Activated T-cell treated with anti-CD3 and anti-CD28 coated beads, Interleukin-2, amount 50 U/mL, for 4 hours (primary cell): ENCODE results near the gene ZNF385A. TPM values are rescaled to one million over a fixed set of nuclear protein-coding genes. Genes with fewer than 3 reads are reported as not detected.
"Not testable (repeated sequence)": the region's sequence is repeated elsewhere in the genome, so short reads cannot be mapped to it uniquely, and the experiment has no call there.

Experiments used
- ATAC-seq, 2 donors: fragments of 200-7000 bp; cut with Tn5 transposase; one replicate each; pipeline ENCODE4 v1.10.0; 2021
- DNase-seq: peaks from one replicate; pipeline ENCODE4 v3.0.0-alpha.2; 2020
- H3K27me3 Mint-ChIP-seq: one replicate; pipeline ENCODE4 v1.8.0; 2021; ENCODE audit warnings: low read depth, mixed read lengths
- H3K36me3 Mint-ChIP-seq: one replicate; pipeline ENCODE4 v1.8.0; 2022; ENCODE audit warnings: mixed read lengths; ENCODE audit not compliant: insufficient read depth
- H3K4me1 Mint-ChIP-seq: one replicate; pipeline ENCODE4 v1.8.0; 2021; ENCODE audit warnings: low read depth, mixed read lengths
- H3K4me3 Mint-ChIP-seq: one replicate; pipeline ENCODE4 v1.8.0; 2021; ENCODE audit warnings: mild to moderate bottlenecking, moderate library complexity, mixed read lengths
- H3K9me3 Mint-ChIP-seq: one replicate; pipeline ENCODE4 v1.8.0; 2021; ENCODE audit warnings: mixed read lengths
- total RNA-seq, 3 donors: library from RNA; stranded (reverse); gene quantifications; one replicate each; pipeline ENCODE4 v1.2.1, GENCODE V29; 2021

The ZNF385A gene
- total RNA-seq, 3 donors from 2014 or later = 0.48 to 1.1 (median 0.55) TPM

DNA sequence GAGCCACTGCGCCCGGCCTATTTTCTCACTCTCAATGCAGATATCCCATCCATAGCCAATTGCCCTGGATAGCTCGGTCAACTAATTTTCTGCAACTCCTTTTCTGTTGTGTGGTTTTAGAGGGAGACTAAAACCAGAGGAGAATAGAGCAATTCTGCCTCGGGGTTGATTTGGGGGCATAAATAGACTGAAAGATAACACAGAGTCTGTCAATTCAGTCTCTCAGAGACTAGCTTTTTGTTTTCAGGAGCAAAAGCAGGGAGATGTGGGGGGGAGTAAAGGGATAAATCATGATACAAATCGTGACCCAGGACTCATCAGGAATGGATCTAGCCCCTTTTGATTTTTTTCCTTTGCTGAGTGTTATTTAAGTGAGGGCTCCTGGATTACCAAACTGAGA lies 53.1 kb downstream of the ZNF385A start:
- no peak for DNase-seq
- no peaks in the 10 kb centered on the region for H3K27me3 Mint-ChIP-seq
- H3K4me3 Mint-ChIP-seq = no peak overlapping the region
- peaks cover 49% of the 10 kb centered on the region for H3K4me1 Mint-ChIP-seq
- peaks cover 5% of the 10 kb centered on the region for H3K36me3 Mint-ChIP-seq
- no peaks in the 10 kb centered on the region for H3K9me3 Mint-ChIP-seq
- ATAC-seq = no peak

DNA sequence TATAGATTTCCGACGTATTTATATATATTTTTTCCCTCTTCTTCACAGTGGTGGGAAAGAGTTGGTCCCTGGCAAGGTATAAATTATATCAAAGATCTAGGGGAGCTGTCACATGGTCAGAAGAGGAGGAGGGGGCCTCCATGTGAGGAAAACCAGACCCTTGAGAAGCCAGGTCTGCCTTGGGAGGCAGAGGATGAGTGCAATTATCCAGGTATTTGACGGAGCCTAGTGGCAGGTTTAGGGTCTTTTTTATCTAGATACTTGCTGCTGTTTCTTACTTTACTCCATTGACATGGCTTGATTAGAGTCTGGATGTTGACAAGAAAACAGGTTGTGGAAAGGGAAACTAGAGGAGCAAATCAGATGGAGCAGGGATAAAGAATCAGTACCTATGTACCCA lies 54.1 kb downstream of the ZNF385A start:
- no peak overlapping the region for H3K4me3 Mint-ChIP-seq
- H3K4me1 Mint-ChIP-seq = peaks cover 53% of the 10 kb centered on the region
- H3K36me3 Mint-ChIP-seq = peaks cover 5% of the 10 kb centered on the region
- no peaks in the 10 kb centered on the region for H3K27me3 Mint-ChIP-seq
- H3K9me3 Mint-ChIP-seq = no peaks in the 10 kb centered on the region
- DNase-seq (no peak), ATAC-seq (no peak)

GRCh38 chr12:54329759-54330158 lies 54.8 kb downstream of the ZNF385A start:
- no peak overlapping the region for H3K4me3 Mint-ChIP-seq
- H3K27me3 Mint-ChIP-seq = no peaks in the 10 kb centered on the region
- ATAC-seq = no peak
- H3K9me3 Mint-ChIP-seq = no peaks in the 10 kb centered on the region
- H3K4me1 Mint-ChIP-seq = peaks cover 59% of the 10 kb centered on the region
- no peak for DNase-seq
- H3K36me3 Mint-ChIP-seq = peaks cover 9% of the 10 kb centered on the region

DNA sequence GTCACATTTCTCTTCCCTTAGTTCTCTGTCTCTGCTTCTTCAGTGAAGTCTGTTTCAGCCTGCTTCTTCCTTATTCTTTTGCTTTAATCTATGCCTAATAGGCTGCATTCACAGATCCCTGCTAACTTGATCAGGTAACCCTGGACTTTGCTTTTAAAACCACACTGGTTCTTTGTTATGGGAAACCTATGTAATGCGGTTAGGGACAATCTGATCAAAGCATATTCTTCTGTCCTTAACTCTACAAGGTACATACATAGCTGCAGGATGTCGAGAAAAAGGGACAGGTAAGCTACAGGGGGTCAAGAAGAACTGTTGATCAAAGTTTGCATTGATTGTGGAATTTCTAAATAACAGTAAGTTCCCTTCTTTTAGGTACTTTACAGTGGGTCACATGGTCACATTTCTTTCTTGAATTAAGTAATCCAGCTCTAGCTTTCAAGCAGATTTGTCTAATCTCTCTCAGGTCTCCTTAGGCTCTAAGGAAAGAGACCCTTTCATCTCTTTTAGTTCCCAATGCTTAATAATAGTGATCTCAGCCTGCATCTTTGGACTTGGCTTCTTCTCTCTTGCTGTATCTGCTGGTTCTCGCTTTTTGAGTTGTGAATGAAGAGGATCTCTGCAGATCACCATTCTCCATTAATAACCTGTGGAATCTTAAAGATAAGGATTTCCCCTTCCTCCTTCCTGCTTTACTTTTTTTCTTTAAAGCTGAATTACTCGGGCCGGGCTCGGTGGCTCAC lies 55.8 kb downstream of the ZNF385A start:
- ATAC-seq = no peak
- Mint-ChIP-seq H3K27me3 (no peaks in the 10 kb centered on the region), H3K9me3 (no peaks in the 10 kb centered on the region), H3K4me1 (peaks cover 62% of the 10 kb centered on the region), H3K4me3 (no peak overlapping the region), H3K36me3 (peaks cover 9% of the 10 kb centered on the region)
- no peak for DNase-seq

DNA sequence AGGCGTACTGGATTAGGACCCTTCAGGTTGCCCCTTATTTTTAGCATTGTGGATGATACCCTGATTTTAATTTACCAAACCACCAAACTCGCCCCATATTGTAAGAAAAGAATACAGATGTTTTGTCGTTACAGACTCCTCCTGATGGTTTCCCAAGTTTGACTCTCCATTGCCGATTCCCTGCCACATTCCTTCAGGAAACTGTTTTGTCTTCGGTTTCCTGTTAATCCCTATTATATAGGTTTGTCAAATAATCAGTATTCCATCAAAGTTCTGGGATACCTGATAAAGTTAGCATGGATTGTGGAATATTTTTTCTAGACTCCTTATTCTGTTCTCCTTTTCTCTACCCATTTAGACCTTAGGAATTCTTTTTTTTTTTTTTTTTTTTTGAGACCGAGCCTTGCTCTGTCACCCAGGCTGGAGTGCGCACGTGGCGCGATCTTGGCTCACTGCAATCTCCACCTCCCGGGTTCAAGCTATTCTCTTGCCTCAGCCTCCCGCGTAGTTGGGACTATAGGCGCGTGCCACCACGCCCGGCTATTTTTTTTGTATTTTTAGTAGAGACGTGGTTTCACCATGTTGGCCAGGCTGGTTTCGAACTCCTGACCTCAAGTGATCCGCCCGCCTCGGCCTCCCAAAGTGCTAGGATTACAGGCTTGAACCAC lies 59.0 kb downstream of the ZNF385A start:
- H3K4me3 Mint-ChIP-seq = peak overlapping the region; percentile 98
- H3K4me1 Mint-ChIP-seq = peaks cover 43% of the 10 kb centered on the region
- not testable (repeated sequence) for DNase-seq, H3K27me3 Mint-ChIP-seq, H3K9me3 Mint-ChIP-seq, H3K36me3 Mint-ChIP-seq, ATAC-seq

DNA sequence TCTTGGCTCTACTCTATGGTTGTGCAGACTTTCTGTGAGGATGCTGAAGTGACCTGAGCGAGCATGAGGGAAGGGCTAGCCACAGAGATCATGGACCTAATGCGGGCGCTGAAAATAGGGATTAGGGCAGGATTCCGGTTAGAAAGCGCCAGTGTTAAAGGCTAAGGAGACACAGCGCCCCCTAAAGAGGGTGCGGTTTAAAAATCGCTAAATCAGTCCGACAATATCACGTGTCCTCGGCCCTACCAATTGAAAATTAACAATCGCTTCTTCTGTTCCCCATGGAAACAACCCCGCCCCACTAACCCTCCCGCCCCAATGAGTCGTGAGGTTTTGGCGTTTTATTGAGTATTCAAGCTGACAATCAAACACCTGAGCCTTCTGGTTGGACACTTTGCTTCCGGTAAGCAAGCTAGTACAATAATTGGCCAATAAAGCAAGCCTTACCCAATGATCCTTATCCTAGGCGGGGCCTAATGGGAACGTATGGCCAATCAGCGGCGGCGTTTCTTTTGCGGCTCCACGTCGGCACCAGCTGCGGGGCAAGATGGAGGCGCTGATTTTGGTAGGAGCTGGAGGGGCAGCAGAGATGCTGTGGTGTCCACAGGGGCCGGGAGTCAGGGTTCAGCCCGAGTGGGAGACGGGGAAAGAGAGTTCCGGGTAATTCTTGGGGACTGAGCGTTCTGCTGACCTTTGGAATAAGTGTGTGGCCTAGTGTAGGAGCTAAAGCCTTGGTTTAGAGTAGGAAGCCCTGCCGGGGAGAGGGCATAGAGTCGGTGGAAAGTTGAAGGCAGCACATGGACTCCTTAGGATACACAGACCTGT lies 59.7 kb downstream of the ZNF385A start, which contains the start of gene COPZ1:
COPZ1 (plus strand) TSS at position 515 of the 825 bp plus-strand sequence; CDS start at position 548, 33 bp downstream.
- no peaks in the 10 kb centered on the region for H3K27me3 Mint-ChIP-seq
- ATAC-seq (peak; percentile 98), DNase-seq (peak; percentile 87)
- H3K4me1 Mint-ChIP-seq = peaks cover 35% of the 10 kb centered on the region
- H3K9me3 Mint-ChIP-seq = no peaks in the 10 kb centered on the region
- peak within 1 kb of the TSS; percentile 98 for H3K4me3 Mint-ChIP-seq
- H3K36me3 Mint-ChIP-seq = peaks cover 9% of the 10 kb centered on the region

- ATAC-seq (no peak), DNase-seq (no peak)
- H3K4me1 Mint-ChIP-seq = peaks cover 14% of the 10 kb centered on the region
- no peak overlapping the region for H3K4me3 Mint-ChIP-seq
- H3K9me3 Mint-ChIP-seq = no peaks in the 10 kb centered on the region
- no peaks in the 10 kb centered on the region for H3K27me3 Mint-ChIP-seq
- peaks cover 4% of the 10 kb centered on the region for H3K36me3 Mint-ChIP-seq
Measured at GRCh38 chr12:54321363-54321762, 63.2 kb downstream of the ZNF385A start.

Other genes with a start within 250 kb of the ZNF385A start
- gene SMUG1, start 195.7 kb downstream of the ZNF385A start, total RNA-seq = 10 to 100 TPM; 14.1 to 19.8 (median 19.2) TPM
- 10 to 100 TPM; 27.9 to 37.0 (median 33.4) TPM for gene CBX5, start 104.6 kb downstream of the ZNF385A start, total RNA-seq
- gene HNRNPA1, start 104.0 kb downstream of the ZNF385A start, total RNA-seq = 1,000 to 10,000 TPM; 2,725 to 2,849 (median 2,779) TPM
- gene NFE2, start 83.7 kb downstream of the ZNF385A start, total RNA-seq = under 1 TPM; 0.26 to 0.40 (median 0.27) TPM
- 100 to 1,000 TPM in 2 of 3 donors, 10 to 100 TPM in 1; 97.5 to 113 (median 109) TPM for gene COPZ1, start 59.6 kb downstream of the ZNF385A start, total RNA-seq
- under 1 TPM in 2 of 3 donors, not detected in 1; 0.13 to 0.49 TPM for gene GPR84, start 20.2 kb downstream of the ZNF385A start, total RNA-seq
- gene ITGA5, start 34.5 kb upstream of the ZNF385A start, total RNA-seq = 10 to 100 TPM in 2 of 3 donors, 1 to 10 TPM in 1; 9.3 to 16.4 (median 12.4) TPM
- gene GTSF1, start 88.9 kb upstream of the ZNF385A start, total RNA-seq = 10 to 100 TPM in 1 of 3 donors, 1 to 10 TPM in 2; 2.5 to 11.6 (median 7.9) TPM
- gene NCKAP1L, start 113.0 kb upstream of the ZNF385A start, total RNA-seq = 10 to 100 TPM; 60.5 to 83.7 (median 79.9) TPM
- 1 to 10 TPM; 6.9 to 8.7 (median 7.9) TPM for gene PDE1B, start 164.9 kb upstream of the ZNF385A start, total RNA-seq
- not detected for gene PPP1R1A, start 203.9 kb upstream of the ZNF385A start, total RNA-seq